ENCODE measurements around the gene ZNF75A.
"Not testable (repeated sequence)": the region's sequence is repeated elsewhere in the genome, so short reads cannot be mapped to it uniquely, and the experiment has no call there.

The ZNF75A gene

GRCh38 chr16:3305109-3306068 is at the start of gene ZNF75A, which contains the start of gene TIGD7:
Gene ZNF75A (plus strand): TSS chr16:3305497. CDS start chr16:3308429, 2,932 bp downstream.
Gene TIGD7 (minus strand): TSS chr16:3305430. CDS start chr16:3300614, 4,816 bp downstream.
- peak; percentile 79 for DNase-seq (ENCODE audit: low read depth)

- DNase-seq (ENCODE audit: low read depth) = no peak
Observed at GRCh38 chr16:3256146-3256865, 49.0 kb upstream of the ZNF75A start, which contains the start of gene MEFV. Gene MEFV (minus strand): TSS chr16:3256633. CDS start chr16:3256587, 46 bp downstream.

- DNase-seq (ENCODE audit: low read depth) = no peak
Observed at GRCh38 chr16:3256866-3257465, 48.3 kb upstream of the ZNF75A start.

- no peak for DNase-seq (ENCODE audit: low read depth)
Observed at GRCh38 chr16:3259836-3260235, 45.5 kb upstream of the ZNF75A start.

- DNase-seq (ENCODE audit: low read depth) = no peak
Observed at GRCh38 chr16:3262517-3262916, 42.8 kb upstream of the ZNF75A start.

DNA sequence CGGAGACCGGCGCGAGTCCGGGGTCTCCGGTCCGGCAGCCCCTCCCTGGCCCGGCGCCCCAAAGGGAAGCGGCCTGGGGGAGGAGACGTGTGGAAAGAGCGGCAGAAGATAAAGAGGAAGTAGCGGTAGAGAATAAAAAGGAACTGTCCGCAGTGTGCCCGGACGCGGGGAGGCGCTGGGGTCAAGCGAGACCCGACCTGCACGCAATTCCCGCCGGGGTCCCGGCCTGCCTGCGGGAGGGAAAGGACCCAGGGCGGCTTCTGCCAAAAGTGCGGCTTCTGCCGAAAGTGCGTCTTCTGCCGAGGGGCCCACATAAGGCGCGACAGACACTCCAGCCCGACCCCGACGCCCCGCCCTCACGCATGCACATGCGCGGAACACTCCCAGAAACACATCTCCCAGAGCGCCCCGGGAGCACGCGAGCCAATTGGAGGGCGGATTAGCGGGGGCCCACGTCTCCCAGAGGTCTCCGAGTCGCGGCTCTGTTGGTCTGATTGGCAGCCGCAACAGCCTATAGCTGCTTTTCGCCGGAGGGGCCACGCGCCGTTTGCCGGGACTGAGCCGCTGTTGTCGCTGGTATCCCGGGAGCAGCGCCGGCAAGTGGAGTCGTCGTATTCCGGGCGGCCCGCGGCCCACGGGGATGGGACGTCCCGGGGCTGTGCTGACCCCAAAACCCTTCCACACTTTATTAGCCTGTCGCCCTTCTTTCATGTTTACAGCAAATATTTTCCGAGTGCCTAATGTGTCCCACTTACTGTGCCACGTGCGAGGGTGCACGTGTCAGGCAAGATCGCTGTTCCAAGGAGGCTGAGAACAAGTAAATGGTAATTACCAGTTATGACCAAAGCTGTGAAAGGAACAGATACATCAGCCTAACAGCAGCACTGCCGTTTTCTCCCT is 40.9 kb upstream of the ZNF75A start:
- DNase-seq (ENCODE audit: low read depth) = peak; percentile 98

- no peak for DNase-seq (ENCODE audit: low read depth)
Observed at GRCh38 chr16:3266873-3267537, 38.3 kb upstream of the ZNF75A start.

DNA sequence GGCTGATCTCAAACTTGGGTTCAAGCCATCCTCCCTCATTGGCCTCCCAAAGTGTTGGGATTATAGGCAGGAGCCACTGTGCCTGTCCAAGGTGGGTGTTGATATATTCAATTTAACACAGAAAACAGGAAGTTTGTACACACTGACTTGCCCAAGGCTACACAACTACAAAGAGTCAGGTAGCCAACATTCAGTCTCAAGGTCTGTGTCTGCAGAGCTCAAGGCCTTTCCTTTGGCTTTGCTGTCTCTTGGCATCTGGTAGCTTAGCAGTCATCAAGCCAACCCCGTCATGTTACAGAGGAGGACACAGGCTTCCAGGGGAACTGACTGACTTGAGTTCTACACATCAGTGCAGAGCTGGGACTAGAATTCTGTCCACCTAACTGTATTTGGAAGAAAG is 37.0 kb upstream of the ZNF75A start:
- no peak for DNase-seq (ENCODE audit: low read depth)

- not testable (repeated sequence) for DNase-seq (ENCODE audit: low read depth)
Observed at GRCh38 chr16:3270718-3271117, 34.6 kb upstream of the ZNF75A start.

DNA sequence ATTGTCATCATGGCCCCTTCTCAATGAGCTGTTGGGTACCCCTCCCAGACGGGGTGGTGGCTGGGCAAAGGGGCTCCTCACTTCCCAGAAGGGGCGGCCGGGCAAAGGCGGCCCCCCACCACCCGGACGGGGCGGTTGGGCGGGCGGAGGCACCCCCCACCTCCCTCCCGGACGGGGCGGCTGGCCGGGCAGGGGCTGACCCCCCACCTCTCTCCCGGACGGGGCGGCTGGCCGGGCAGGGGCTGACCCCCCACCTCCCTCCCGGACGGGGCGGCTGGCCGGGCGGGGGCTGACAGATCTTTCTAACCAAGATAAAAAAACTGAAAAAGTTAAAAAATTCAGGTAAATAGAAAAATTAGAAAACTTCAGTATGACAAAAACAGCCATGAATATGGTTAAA is 34.0 kb upstream of the ZNF75A start:
- not testable (repeated sequence) for DNase-seq (ENCODE audit: low read depth)

GRCh38 chr16:3274490-3274889 is 30.8 kb upstream of the ZNF75A start:
- DNase-seq (ENCODE audit: low read depth) = no peak

- DNase-seq (ENCODE audit: low read depth) = no peak
Observed at GRCh38 chr16:3274947-3275346, 30.4 kb upstream of the ZNF75A start.

DNA sequence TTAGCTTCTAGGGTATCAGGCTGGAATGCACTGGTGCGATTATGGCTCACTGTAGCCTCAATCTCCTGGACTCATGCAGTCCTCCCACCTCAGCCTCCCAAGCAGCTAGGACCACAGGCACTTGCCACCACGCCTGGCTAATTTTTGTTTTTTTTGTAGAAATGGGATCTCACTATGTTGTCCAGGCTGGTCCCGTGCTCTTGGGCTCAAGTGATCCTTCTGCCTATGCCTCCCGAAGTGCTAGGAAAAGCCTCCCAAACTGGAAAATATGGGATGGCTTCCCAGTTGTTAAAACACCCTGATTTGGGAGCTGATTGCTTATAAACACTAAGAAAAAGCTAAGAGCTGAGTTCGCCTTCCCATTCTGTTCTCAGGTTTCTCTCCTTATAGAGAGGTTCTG is 28.6 kb upstream of the ZNF75A start:
- DNase-seq (ENCODE audit: low read depth) = no peak

DNA sequence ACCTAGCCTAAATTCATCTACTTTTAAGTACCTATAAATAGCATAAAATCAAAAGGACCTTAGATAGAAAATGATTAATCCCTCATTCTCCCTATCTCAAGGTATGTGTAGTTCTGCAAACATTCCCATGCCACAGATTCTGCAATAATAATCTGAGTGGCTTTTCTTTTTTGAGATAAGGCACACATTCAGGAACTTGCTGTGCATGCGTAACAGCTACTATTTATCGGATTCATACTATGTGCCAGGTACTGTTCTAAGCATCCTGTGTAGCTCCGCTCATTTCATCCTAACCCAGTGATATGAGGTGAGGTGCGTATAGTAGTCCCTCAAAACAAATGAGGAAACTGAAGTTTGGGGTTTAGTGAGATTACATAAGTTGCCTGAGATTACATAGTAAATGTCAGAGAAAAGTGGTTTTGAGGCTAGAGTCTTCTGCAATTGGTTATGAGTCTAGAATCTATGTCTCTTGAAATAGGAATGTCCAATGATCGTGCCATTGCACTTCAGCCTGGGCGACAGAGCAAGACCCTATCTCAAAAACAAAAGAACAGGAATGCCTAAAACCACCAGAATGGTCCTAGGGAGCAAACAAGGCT is 24.0 kb upstream of the ZNF75A start:
- DNase-seq (ENCODE audit: low read depth) = no peak

DNA sequence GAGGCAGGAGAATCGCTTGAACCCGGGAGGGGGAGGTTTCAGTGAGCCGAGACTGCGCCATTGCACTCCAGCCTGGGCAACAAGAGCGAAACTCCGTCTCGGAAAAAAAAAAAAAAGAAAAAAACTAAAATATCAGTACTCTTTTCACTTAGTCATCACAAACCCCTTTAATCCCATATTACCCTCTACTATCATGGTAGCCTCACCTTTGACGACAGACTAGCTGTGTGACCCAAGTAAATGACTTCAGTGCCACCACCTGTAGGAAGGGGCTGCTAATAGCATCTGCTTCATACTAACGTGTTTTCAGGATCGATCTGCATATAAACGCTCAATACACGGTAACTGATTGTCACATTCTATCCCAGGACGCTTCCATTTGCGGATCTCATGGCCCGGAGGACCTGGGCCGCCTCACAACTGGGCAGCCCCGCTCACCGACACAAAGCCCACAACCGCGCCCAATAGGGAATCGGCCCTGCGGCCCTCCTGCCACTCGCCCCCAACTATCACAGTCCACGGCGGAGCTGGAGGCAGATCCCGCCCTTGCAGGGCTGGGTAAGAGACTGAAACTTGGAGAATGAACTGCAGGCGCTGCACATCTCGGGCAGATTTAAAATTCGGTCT is 23.1 kb upstream of the ZNF75A start:
- DNase-seq (ENCODE audit: low read depth) = no peak

DNA sequence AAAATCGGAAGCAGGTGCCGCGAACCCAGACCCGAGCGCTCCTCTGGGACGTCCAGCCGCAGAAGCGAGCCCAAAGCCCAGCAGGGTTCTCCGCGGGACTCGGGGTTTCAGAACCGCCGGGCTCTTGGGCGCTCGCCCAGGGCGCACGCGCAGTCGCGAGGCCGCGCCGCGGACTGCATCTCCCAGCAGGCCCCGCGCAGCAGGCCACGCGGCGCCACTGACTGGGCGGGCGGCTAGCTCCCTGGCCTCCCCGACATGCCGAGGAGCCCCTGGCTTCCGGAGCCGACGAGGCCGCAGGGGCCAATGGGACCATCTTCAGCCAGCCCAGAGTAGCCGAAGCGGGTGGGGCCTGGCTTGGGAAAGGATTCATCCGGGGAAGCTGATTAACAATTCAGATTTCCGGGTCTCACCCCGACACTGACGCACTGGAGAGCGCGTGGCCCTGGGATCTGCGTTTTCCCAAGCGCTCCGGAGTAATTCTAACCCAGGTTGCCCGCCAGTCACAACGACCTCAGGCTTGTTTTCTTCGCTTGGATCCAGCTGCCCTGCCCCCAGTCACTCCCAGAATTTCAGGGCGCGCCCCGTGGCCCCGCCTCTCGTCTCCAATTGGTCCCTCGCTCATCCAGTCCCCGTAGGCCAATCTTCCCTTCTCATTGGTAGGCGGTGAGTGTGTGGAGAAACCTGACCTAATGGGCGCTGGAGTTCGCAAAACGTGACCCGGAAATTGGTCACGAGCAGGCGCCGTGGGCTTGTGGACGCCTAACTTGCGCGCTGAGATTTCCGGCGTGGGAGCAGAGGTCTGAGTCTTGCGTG is 22.4 kb upstream of the ZNF75A start, which contains the start of gene ZNF263:
Gene ZNF263, plus strand, starts transcription at position 762 of the 813 bp plus-strand sequence. CDS start 328 bp downstream, outside the sequence.
- peak; percentile 89 for DNase-seq (ENCODE audit: low read depth)

GRCh38 chr16:3283543-3284447 is 21.5 kb upstream of the ZNF75A start:
- DNase-seq (ENCODE audit: low read depth) = no peak

- no peak for DNase-seq (ENCODE audit: low read depth)
Observed at GRCh38 chr16:3285131-3285530, 20.2 kb upstream of the ZNF75A start.

Data from activated T-cell treated with anti-CD3 and anti-CD28 coated beads for 48 hours (primary cell).